Glutamatergic neuron (in vitro differentiated cells): ENCODE data around the gene NRG3. TPM values are rescaled to one million over a fixed set of nuclear protein-coding genes. Genes with fewer than 3 reads are reported as not detected.

ENCODE experiments used
- DNase-seq: peaks from one replicate; pipeline ENCODE4 v3.0.0; 2022
- H3K27ac Mint-ChIP-seq: one replicate; pipeline ENCODE4 v1.8.0; 2020; ENCODE audit warnings: mild to moderate bottlenecking, mixed read lengths, inconsistent platforms; ENCODE audit not compliant: unreplicated experiment
- H3K27me3 Mint-ChIP-seq: one replicate; pipeline ENCODE4 v1.8.0; 2020; ENCODE audit warnings: mild to moderate bottlenecking, moderate library complexity, mixed read lengths, inconsistent platforms; ENCODE audit not compliant: unreplicated experiment
- H3K36me3 Mint-ChIP-seq: one replicate; pipeline ENCODE4 v1.8.0; 2020; ENCODE audit warnings: mild to moderate bottlenecking, mixed read lengths, inconsistent platforms; ENCODE audit not compliant: unreplicated experiment
- H3K4me1 Mint-ChIP-seq: one replicate; pipeline ENCODE4 v1.8.0; 2020; ENCODE audit warnings: mild to moderate bottlenecking, low read depth, mixed read lengths, inconsistent platforms; ENCODE audit not compliant: unreplicated experiment
- H3K4me3 Mint-ChIP-seq: one replicate; pipeline ENCODE4 v1.8.0; 2020; ENCODE audit warnings: mild to moderate bottlenecking, mixed read lengths, inconsistent platforms; ENCODE audit not compliant: unreplicated experiment
- H3K9me3 Mint-ChIP-seq: one replicate; pipeline ENCODE4 v1.8.0; 2020; ENCODE audit warnings: mild to moderate bottlenecking, moderate library complexity, mixed read lengths, inconsistent platforms; ENCODE audit not compliant: unreplicated experiment
- CTCF ChIP-seq: fragments of 200-600 bp; sonication (generic); IDR thresholded peaks from one replicate; pipeline ENCODE4 v1.5.0; 2021; ENCODE audit not compliant: partially characterized antibody, unreplicated experiment
- total RNA-seq: library from RNA; stranded (reverse); fragmentation: NEBNext Ultra II Directional; extraction: Animal tissue kit (Norgen Biotek cat#: 25700); gene quantifications from one replicate; pipeline ENCODE4 v1.2.1, GENCODE V29; 2021; ENCODE audit not compliant: unreplicated experiment

Gene NRG3
- total RNA-seq, 1 donor from 2014 or later = 3.2 TPM

- no peak overlapping the region for H3K4me3 Mint-ChIP-seq
- H3K9me3 Mint-ChIP-seq = no peaks in the 10 kb centered on the region
- TF ChIP-seq CTCF = no peak
- H3K36me3 Mint-ChIP-seq = no peaks in the 10 kb centered on the region
- no peak for DNase-seq
- H3K27me3 Mint-ChIP-seq = no peaks in the 10 kb centered on the region
- no peak overlapping the region for H3K27ac Mint-ChIP-seq
- H3K4me1 Mint-ChIP-seq = peaks cover 2% of the 10 kb centered on the region
These were observed 30.2 kb downstream of the NRG3 start for GRCh38 chr10:81905161-81905560.

GRCh38 chr10:81909453-81909852 lies 34.5 kb downstream of the NRG3 start:
- peaks cover 2% of the 10 kb centered on the region for H3K4me1 Mint-ChIP-seq
- H3K27ac Mint-ChIP-seq = no peak overlapping the region
- no peaks in the 10 kb centered on the region for H3K36me3 Mint-ChIP-seq
- no peak for DNase-seq
- H3K4me3 Mint-ChIP-seq = no peak overlapping the region
- no peaks in the 10 kb centered on the region for H3K27me3 Mint-ChIP-seq
- TF ChIP-seq CTCF = no peak
- H3K9me3 Mint-ChIP-seq = no peaks in the 10 kb centered on the region

GRCh38 chr10:81911328-81911727 lies 36.3 kb downstream of the NRG3 start:
- H3K27ac Mint-ChIP-seq = no peak overlapping the region
- H3K4me1 Mint-ChIP-seq = no peaks in the 10 kb centered on the region
- TF ChIP-seq CTCF = no peak
- no peaks in the 10 kb centered on the region for H3K9me3 Mint-ChIP-seq
- H3K4me3 Mint-ChIP-seq = no peak overlapping the region
- no peaks in the 10 kb centered on the region for H3K27me3 Mint-ChIP-seq
- DNase-seq = no peak
- no peaks in the 10 kb centered on the region for H3K36me3 Mint-ChIP-seq

- no peaks in the 10 kb centered on the region for H3K4me1 Mint-ChIP-seq
- TF ChIP-seq CTCF = no peak
- H3K27ac Mint-ChIP-seq = no peak overlapping the region
- no peaks in the 10 kb centered on the region for H3K9me3 Mint-ChIP-seq
- no peak for DNase-seq
- H3K27me3 Mint-ChIP-seq = no peaks in the 10 kb centered on the region
- no peak overlapping the region for H3K4me3 Mint-ChIP-seq
- H3K36me3 Mint-ChIP-seq = no peaks in the 10 kb centered on the region
These were observed 39.9 kb downstream of the NRG3 start for GRCh38 chr10:81914736-81915503.

- no peak overlapping the region for H3K27ac Mint-ChIP-seq
- no peak for TF ChIP-seq CTCF
- H3K36me3 Mint-ChIP-seq = no peaks in the 10 kb centered on the region
- DNase-seq = no peak
- no peaks in the 10 kb centered on the region for H3K9me3 Mint-ChIP-seq
- no peak overlapping the region for H3K4me3 Mint-ChIP-seq
- H3K27me3 Mint-ChIP-seq = no peaks in the 10 kb centered on the region
- H3K4me1 Mint-ChIP-seq = no peaks in the 10 kb centered on the region
These were observed 40.5 kb downstream of the NRG3 start for GRCh38 chr10:81915504-81915897.
